ENCODE results near the gene LONP2.

Gene LONP2

DNA sequence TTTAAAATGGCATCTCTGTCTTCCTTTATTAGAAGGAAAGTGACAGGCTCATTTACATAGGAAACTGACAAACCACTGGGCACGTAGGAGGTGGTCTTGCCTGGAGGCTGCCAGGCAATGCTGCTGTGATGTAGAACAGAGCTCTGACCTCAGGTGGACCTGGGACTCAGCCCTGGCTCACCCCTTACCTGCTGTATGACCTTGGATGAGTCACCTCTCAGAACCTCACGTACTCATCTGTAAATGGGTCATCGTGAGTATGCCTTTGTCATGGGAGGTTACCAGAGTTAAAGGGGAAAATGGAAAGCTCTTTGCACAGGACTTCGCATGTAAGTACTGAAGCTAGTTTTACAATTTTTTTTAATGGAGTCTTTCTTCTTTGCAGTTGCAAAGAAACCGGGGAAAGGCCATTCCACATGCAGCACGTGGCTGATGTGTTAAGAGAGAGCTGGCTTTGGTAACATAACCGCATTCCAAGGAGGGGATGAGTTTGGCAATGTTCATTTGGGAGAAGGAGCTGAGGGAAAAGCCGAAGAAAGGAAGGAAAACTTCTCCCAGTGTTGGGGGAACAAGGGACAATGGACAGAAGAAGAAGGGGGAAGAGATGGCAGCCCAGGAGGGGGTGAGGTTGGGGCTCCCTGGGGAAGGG, 37.4 kb upstream of the LONP2 start:
- no peak overlapping the region for H2AFZ ChIP-seq (ENCODE audit: low read depth, low read length, severe bottlenecking)
- no peak overlapping the region for H3K9ac ChIP-seq (ENCODE audit: low read length)
- no peaks in the 10 kb centered on the region for H3K9me3 ChIP-seq (ENCODE audit: insufficient read depth, low read length)
- no peaks in the 10 kb centered on the region for H3K36me3 ChIP-seq (ENCODE audit: low read length)
- H3K4me2 ChIP-seq (ENCODE audit: low read depth, low read length, poor library complexity, severe bottlenecking): no peak overlapping the region
- no peaks in the 10 kb centered on the region for H4K20me1 ChIP-seq (ENCODE audit: low read depth, low read length)
- no peak overlapping the region for H3K27ac ChIP-seq (ENCODE audit: low read depth, low read length)
- no peaks in the 10 kb centered on the region for H3K79me2 ChIP-seq (ENCODE audit: insufficient read depth, low read length)
- TF ChIP-seq, protein P1, sequence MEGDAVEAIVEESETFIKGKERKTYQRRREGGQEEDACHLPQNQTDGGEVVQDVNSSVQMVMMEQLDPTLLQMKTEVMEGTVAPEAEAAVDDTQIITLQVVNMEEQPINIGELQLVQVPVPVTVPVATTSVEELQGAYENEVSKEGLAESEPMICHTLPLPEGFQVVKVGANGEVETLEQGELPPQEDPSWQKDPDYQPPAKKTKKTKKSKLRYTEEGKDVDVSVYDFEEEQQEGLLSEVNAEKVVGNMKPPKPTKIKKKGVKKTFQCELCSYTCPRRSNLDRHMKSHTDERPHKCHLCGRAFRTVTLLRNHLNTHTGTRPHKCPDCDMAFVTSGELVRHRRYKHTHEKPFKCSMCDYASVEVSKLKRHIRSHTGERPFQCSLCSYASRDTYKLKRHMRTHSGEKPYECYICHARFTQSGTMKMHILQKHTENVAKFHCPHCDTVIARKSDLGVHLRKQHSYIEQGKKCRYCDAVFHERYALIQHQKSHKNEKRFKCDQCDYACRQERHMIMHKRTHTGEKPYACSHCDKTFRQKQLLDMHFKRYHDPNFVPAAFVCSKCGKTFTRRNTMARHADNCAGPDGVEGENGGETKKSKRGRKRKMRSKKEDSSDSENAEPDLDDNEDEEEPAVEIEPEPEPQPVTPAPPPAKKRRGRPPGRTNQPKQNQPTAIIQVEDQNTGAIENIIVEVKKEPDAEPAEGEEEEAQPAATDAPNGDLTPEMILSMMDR (IDR thresholded peaks at IDR 0.05; ENCODE audit: insufficient read depth, low read length, poor library complexity, severe bottlenecking): no peak
- TF ChIP-seq EZH2phosphoT487 (conservative IDR thresholded peaks at IDR 0.05; ENCODE audit: low read length): no peak
- H3K4me3 ChIP-seq (ENCODE audit: insufficient read depth, low read length, poor library complexity, severe bottlenecking): no peak overlapping the region
- no peaks in the 10 kb centered on the region for H3K9me2 ChIP-seq (replicated peaks; ENCODE audit: insufficient read depth, low read length)
- H3K27me3 ChIP-seq (ENCODE audit: low read length): no peaks in the 10 kb centered on the region
- H3F3A ChIP-seq (ENCODE audit: insufficient read depth): no peaks in the 10 kb centered on the region

DNA sequence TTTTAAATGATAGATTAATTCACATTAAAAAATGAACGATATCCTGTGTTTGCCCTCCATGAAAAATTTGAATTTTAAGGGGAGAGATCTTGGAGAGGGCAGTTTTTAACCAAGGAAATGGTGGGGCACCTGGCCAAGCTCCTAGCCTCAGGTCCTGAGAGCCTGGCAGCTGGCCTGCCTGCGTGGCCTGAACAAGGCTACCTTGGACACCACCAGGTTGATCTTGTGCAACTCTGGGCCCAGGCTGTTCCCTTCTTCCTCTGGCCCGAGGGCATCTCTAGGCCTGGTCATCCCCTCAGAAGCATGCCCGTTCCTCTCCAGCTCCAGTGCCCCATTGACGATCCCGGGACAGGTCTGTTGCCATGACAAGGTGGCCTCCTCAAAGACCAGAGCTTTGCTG, 33.4 kb upstream of the LONP2 start:
- Histone ChIP-seq H4K20me1 (ENCODE audit: low read depth, low read length) (no peaks in the 10 kb centered on the region), H3K9me3 (ENCODE audit: insufficient read depth, low read length) (no peaks in the 10 kb centered on the region), H3K27me3 (ENCODE audit: low read length) (no peaks in the 10 kb centered on the region), H3K9me2 (replicated peaks; ENCODE audit: insufficient read depth, low read length) (no peaks in the 10 kb centered on the region), H3K36me3 (ENCODE audit: low read length) (no peaks in the 10 kb centered on the region), H3K9ac (ENCODE audit: low read length) (no peak overlapping the region), H3K4me2 (ENCODE audit: low read depth, low read length, poor library complexity, severe bottlenecking) (no peak overlapping the region), H3F3A (ENCODE audit: insufficient read depth) (no peaks in the 10 kb centered on the region), H3K79me2 (ENCODE audit: insufficient read depth, low read length) (no peaks in the 10 kb centered on the region), H3K27ac (ENCODE audit: low read depth, low read length) (no peak overlapping the region), H3K4me3 (ENCODE audit: insufficient read depth, low read length, poor library complexity, severe bottlenecking) (no peak overlapping the region), H2AFZ (ENCODE audit: low read depth, low read length, severe bottlenecking) (no peak overlapping the region)
- TF ChIP-seq EZH2phosphoT487 (conservative IDR thresholded peaks at IDR 0.05; ENCODE audit: low read length): no peak
- TF ChIP-seq, protein P1 (IDR thresholded peaks at IDR 0.05; ENCODE audit: insufficient read depth, low read length, poor library complexity, severe bottlenecking): no peak

DNA sequence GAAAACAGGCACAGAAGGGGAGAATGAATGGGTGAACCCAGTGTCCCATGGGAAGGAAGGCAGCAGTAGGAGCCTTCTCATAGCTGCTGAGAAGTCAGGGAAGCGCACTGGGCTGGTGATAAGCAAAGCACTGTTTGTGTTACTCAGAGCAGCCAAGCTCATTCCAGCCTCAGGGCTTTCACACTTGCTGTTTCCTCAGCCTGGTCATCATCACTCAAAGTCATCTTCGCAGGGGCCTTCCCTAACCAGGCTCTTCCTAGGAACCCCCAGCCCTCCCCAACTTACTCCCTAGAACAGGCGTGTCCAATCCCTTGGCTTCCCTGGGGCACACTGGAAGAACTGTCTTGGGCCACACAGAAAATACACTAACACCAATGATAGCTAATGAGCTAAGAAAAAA, 32.1 kb upstream of the LONP2 start:
- Histone ChIP-seq H3K9me2 (replicated peaks; ENCODE audit: insufficient read depth, low read length) (no peaks in the 10 kb centered on the region), H3F3A (ENCODE audit: insufficient read depth) (no peaks in the 10 kb centered on the region), H3K27me3 (ENCODE audit: low read length) (no peaks in the 10 kb centered on the region), H3K9ac (ENCODE audit: low read length) (no peak overlapping the region), H4K20me1 (ENCODE audit: low read depth, low read length) (no peaks in the 10 kb centered on the region), H3K27ac (ENCODE audit: low read depth, low read length) (no peak overlapping the region), H3K4me2 (ENCODE audit: low read depth, low read length, poor library complexity, severe bottlenecking) (no peak overlapping the region), H2AFZ (ENCODE audit: low read depth, low read length, severe bottlenecking) (no peak overlapping the region), H3K79me2 (ENCODE audit: insufficient read depth, low read length) (no peaks in the 10 kb centered on the region), H3K9me3 (ENCODE audit: insufficient read depth, low read length) (no peaks in the 10 kb centered on the region), H3K4me3 (ENCODE audit: insufficient read depth, low read length, poor library complexity, severe bottlenecking) (no peak overlapping the region), H3K36me3 (ENCODE audit: low read length) (no peaks in the 10 kb centered on the region)
- TF ChIP-seq EZH2phosphoT487 (conservative IDR thresholded peaks at IDR 0.05; ENCODE audit: low read length): no peak
- TF ChIP-seq, protein P1 (IDR thresholded peaks at IDR 0.05; ENCODE audit: insufficient read depth, low read length, poor library complexity, severe bottlenecking): no peak

Measured in SU-DHL-6 (cell line).